Measurements from ENCODE around the gene PAIP1.
"Not testable (repeated sequence)": the region's sequence is repeated elsewhere in the genome, so short reads cannot be mapped to it uniquely, and the experiment has no call there.

The PAIP1 gene

GRCh38 chr5:43583724-43584123, 26.8 kb upstream of the PAIP1 start:
- in situ Hi-C loops (cut with MboI; ENCODE audit: low sequenced_read_pairs) = no loop called here
- Histone ChIP-seq H3K36me3 (replicated peaks) (peaks cover 8% of the 10 kb centered on the region; the same call in 1 of the 2 replicates), H3K9me3 (no peaks in the 10 kb centered on the region), H3K4me3 (no peak overlapping the region), H3K27me3 (ENCODE audit: low read depth) (no peaks in the 10 kb centered on the region), H3K4me1 (peaks cover 44% of the 10 kb centered on the region)
- DNase-seq (ENCODE audit: low spot score in 2 of 2) = peak in 1 of 2 experiments; percentile 24

GRCh38 chr5:43582082-43583005, 25.5 kb upstream of the PAIP1 start:
- Histone ChIP-seq H3K27me3 (ENCODE audit: low read depth) (no peaks in the 10 kb centered on the region), H3K36me3 (replicated peaks) (peaks cover 8% of the 10 kb centered on the region; the same call in 1 of the 2 replicates), H3K9me3 (no peaks in the 10 kb centered on the region), H3K4me1 (peaks cover 44% of the 10 kb centered on the region), H3K4me3 (no peak overlapping the region)
- in situ Hi-C loops (cut with MboI; ENCODE audit: low sequenced_read_pairs) = no loop called here
- DNase-seq (ENCODE audit: low spot score in 2 of 2) = peak in 1 of 2 experiments; percentile 37

- no peaks in the 10 kb centered on the region for H3K9me3 ChIP-seq
- in situ Hi-C loops (cut with MboI; ENCODE audit: low sequenced_read_pairs) = no loop called here
- H3K4me3 ChIP-seq = no peak overlapping the region
- peaks cover 8% of the 10 kb centered on the region; the same call in 1 of the 2 replicates for H3K36me3 ChIP-seq (replicated peaks)
- H3K27me3 ChIP-seq (ENCODE audit: low read depth) = no peaks in the 10 kb centered on the region
- peak; percentile 33 to 68 for DNase-seq (ENCODE audit: low spot score in 2 of 2)
- H3K4me1 ChIP-seq = peaks cover 44% of the 10 kb centered on the region
These were observed 24.5 kb upstream of the PAIP1 start for GRCh38 chr5:43581398-43581797.

- H3K9me3 ChIP-seq; H3K4me3 ChIP-seq; H3K36me3 ChIP-seq (replicated peaks); in situ Hi-C loops (cut with MboI; ENCODE audit: low sequenced_read_pairs); H3K27me3 ChIP-seq (ENCODE audit: low read depth): not testable (repeated sequence)
- DNase-seq (ENCODE audit: low spot score in 2 of 2) = peak; percentile 78 to 90
- H3K4me1 ChIP-seq = peaks cover 44% of the 10 kb centered on the region
These were observed 23.7 kb upstream of the PAIP1 start for GRCh38 chr5:43580402-43581210.

GRCh38 chr5:43573058-43573457, 16.2 kb upstream of the PAIP1 start:
- Histone ChIP-seq H3K4me1 (peaks cover 22% of the 10 kb centered on the region), H3K27me3 (ENCODE audit: low read depth) (no peaks in the 10 kb centered on the region), H3K9me3 (no peaks in the 10 kb centered on the region), H3K4me3 (no peak overlapping the region), H3K36me3 (replicated peaks) (peaks cover 4% of the 10 kb centered on the region)
- DNase-seq (ENCODE audit: low spot score in 2 of 2) = no peak
- in situ Hi-C loops (cut with MboI; ENCODE audit: low sequenced_read_pairs) = no loop called here

GRCh38 chr5:43572357-43572756, 15.5 kb upstream of the PAIP1 start:
- peaks cover 4% of the 10 kb centered on the region for H3K36me3 ChIP-seq (replicated peaks)
- in situ Hi-C loops (cut with MboI; ENCODE audit: low sequenced_read_pairs) = no loop called here
- H3K27me3 ChIP-seq (ENCODE audit: low read depth) = no peaks in the 10 kb centered on the region

GRCh38 chr5:43571237-43571636, 14.4 kb upstream of the PAIP1 start:
- Histone ChIP-seq H3K4me3 (no peak overlapping the region), H3K36me3 (replicated peaks) (peaks cover 4% of the 10 kb centered on the region), H3K9me3 (no peaks in the 10 kb centered on the region), H3K27me3 (ENCODE audit: low read depth) (no peaks in the 10 kb centered on the region), H3K4me1 (peaks cover 22% of the 10 kb centered on the region)
- in situ Hi-C loops (cut with MboI; ENCODE audit: low sequenced_read_pairs) = no loop called here
- DNase-seq (ENCODE audit: low spot score in 2 of 2) = no peak

More at GRCh38 chr5:43572357-43572756, 15.5 kb upstream of the PAIP1 start:
- Histone ChIP-seq H3K4me1 (peaks cover 22% of the 10 kb centered on the region), H3K9me3 (no peaks in the 10 kb centered on the region), H3K4me3 (no peak overlapping the region)
- peak; percentile 43 to 55 for DNase-seq (ENCODE audit: low spot score in 2 of 2)

GRCh38 chr5:43570450-43571158, 13.7 kb upstream of the PAIP1 start:
- Histone ChIP-seq H3K9me3 (no peaks in the 10 kb centered on the region), H3K36me3 (replicated peaks) (peaks cover 4% of the 10 kb centered on the region), H3K4me3 (no peak overlapping the region), H3K4me1 (peaks cover 22% of the 10 kb centered on the region), H3K27me3 (ENCODE audit: low read depth) (no peaks in the 10 kb centered on the region)
- DNase-seq (ENCODE audit: low spot score in 2 of 2) = no peak
- in situ Hi-C loops (cut with MboI; ENCODE audit: low sequenced_read_pairs) = no loop called here

- H3K9me3 ChIP-seq = no peaks in the 10 kb centered on the region
- no peaks in the 10 kb centered on the region for H3K36me3 ChIP-seq (replicated peaks)
- peaks cover 22% of the 10 kb centered on the region for H3K4me1 ChIP-seq
- H3K4me3 ChIP-seq = no peak overlapping the region
- DNase-seq (ENCODE audit: low spot score in 2 of 2) = no peak
- no peaks in the 10 kb centered on the region for H3K27me3 ChIP-seq (ENCODE audit: low read depth)
- in situ Hi-C loops (cut with MboI; ENCODE audit: low sequenced_read_pairs) = no loop called here
These were observed 12.4 kb upstream of the PAIP1 start for GRCh38 chr5:43569236-43569746.

GRCh38 chr5:43567967-43568366, 11.1 kb upstream of the PAIP1 start:
- Histone ChIP-seq H3K27me3 (ENCODE audit: low read depth) (no peaks in the 10 kb centered on the region), H3K36me3 (replicated peaks) (no peaks in the 10 kb centered on the region), H3K9me3 (no peaks in the 10 kb centered on the region), H3K4me1 (peaks cover 16% of the 10 kb centered on the region), H3K4me3 (no peak overlapping the region)
- in situ Hi-C loops (cut with MboI; ENCODE audit: low sequenced_read_pairs) = no loop called here
- no peak for DNase-seq (ENCODE audit: low spot score in 2 of 2)

- no peak for DNase-seq (ENCODE audit: low spot score in 2 of 2)
- in situ Hi-C loops (cut with MboI; ENCODE audit: low sequenced_read_pairs) = no loop called here
These were observed 8.2 kb upstream of the PAIP1 start for GRCh38 chr5:43565043-43565442.

GRCh38 chr5:43564289-43564850, 7.5 kb upstream of the PAIP1 start:
- no peaks in the 10 kb centered on the region for H3K36me3 ChIP-seq (replicated peaks)
- no peaks in the 10 kb centered on the region for H3K4me1 ChIP-seq
- DNase-seq (ENCODE audit: low spot score in 2 of 2) = no peak
- H3K4me3 ChIP-seq = no peak overlapping the region
- no peaks in the 10 kb centered on the region for H3K27me3 ChIP-seq (ENCODE audit: low read depth)
- in situ Hi-C loops (cut with MboI; ENCODE audit: low sequenced_read_pairs) = no loop called here
- no peaks in the 10 kb centered on the region for H3K9me3 ChIP-seq

More at GRCh38 chr5:43565043-43565442, 8.2 kb upstream of the PAIP1 start:
- H3K4me1 ChIP-seq = no peaks in the 10 kb centered on the region
- H3K9me3 ChIP-seq = no peaks in the 10 kb centered on the region
- H3K4me3 ChIP-seq = no peak overlapping the region
- H3K27me3 ChIP-seq (ENCODE audit: low read depth) = no peaks in the 10 kb centered on the region
- H3K36me3 ChIP-seq (replicated peaks) = no peaks in the 10 kb centered on the region

GRCh38 chr5:43563321-43563720, 6.4 kb upstream of the PAIP1 start:
- no peaks in the 10 kb centered on the region; the same call in 1 of the 2 replicates for H3K4me1 ChIP-seq
- H3K36me3 ChIP-seq (replicated peaks) = no peaks in the 10 kb centered on the region
- DNase-seq (ENCODE audit: low spot score in 2 of 2) = no peak
- no peaks in the 10 kb centered on the region for H3K27me3 ChIP-seq (ENCODE audit: low read depth)
- no peak overlapping the region for H3K4me3 ChIP-seq
- no peaks in the 10 kb centered on the region for H3K9me3 ChIP-seq
- in situ Hi-C loops (cut with MboI; ENCODE audit: low sequenced_read_pairs) = no loop called here
